ENCODE results near the gene BATF3.
A peak's percentile ranks its signal among the peaks of the same experiment; 100 is the strongest.
"Not testable (repeated sequence)": the region's sequence is repeated elsewhere in the genome, so short reads cannot be mapped to it uniquely, and the experiment has no call there.

Gene BATF3

GRCh38 chr1:212699625-212700222, at the start of gene BATF3:
TSS of gene BATF3 (minus strand) at chr1:212699840. CDS start at chr1:212699762, 78 bp downstream.
- peak in 2 of 4 experiments; percentile 30 to 63 for DNase-seq (ENCODE audit: low read depth in 4 of 4, low spot score in 1 of 4)

GRCh38 chr1:212746546-212746945, 46.9 kb upstream of the BATF3 start:
- DNase-seq (ENCODE audit: low read depth in 4 of 4, low spot score in 1 of 4) = no peak

- DNase-seq (ENCODE audit: low read depth in 4 of 4, low spot score in 1 of 4) = no peak
Observed at GRCh38 chr1:212745303-212745702, 45.7 kb upstream of the BATF3 start.

- no peak for DNase-seq (ENCODE audit: low read depth in 4 of 4, low spot score in 1 of 4)
Observed at GRCh38 chr1:212743901-212744475, 44.3 kb upstream of the BATF3 start.

- DNase-seq (ENCODE audit: low read depth in 4 of 4, low spot score in 1 of 4) = no peak
Observed at GRCh38 chr1:212738330-212738729, 38.7 kb upstream of the BATF3 start.

GRCh38 chr1:212737559-212737958, 37.9 kb upstream of the BATF3 start:
- no peak for DNase-seq (ENCODE audit: low read depth in 4 of 4, low spot score in 1 of 4)

- no peak for DNase-seq (ENCODE audit: low read depth in 4 of 4, low spot score in 1 of 4)
Observed at GRCh38 chr1:212733109-212733508, 33.5 kb upstream of the BATF3 start.

- DNase-seq (ENCODE audit: low read depth in 4 of 4, low spot score in 1 of 4) = no peak
Observed at GRCh38 chr1:212731630-212732029, 32.0 kb upstream of the BATF3 start.

- DNase-seq (ENCODE audit: low read depth in 4 of 4, low spot score in 1 of 4) = no peak
Observed at GRCh38 chr1:212728606-212729005, 29.0 kb upstream of the BATF3 start.

- DNase-seq (ENCODE audit: low read depth in 4 of 4, low spot score in 1 of 4) = no peak
Observed at GRCh38 chr1:212727386-212728181, 27.9 kb upstream of the BATF3 start.

GRCh38 chr1:212724679-212725078, 25.0 kb upstream of the BATF3 start:
- DNase-seq (ENCODE audit: low read depth in 4 of 4, low spot score in 1 of 4) = not testable (repeated sequence)

GRCh38 chr1:212722270-212722957, 22.8 kb upstream of the BATF3 start:
- DNase-seq (ENCODE audit: low read depth in 4 of 4, low spot score in 1 of 4) = no peak

GRCh38 chr1:212721388-212722247, 22.0 kb upstream of the BATF3 start:
- DNase-seq (ENCODE audit: low read depth in 4 of 4, low spot score in 1 of 4) = no peak

GRCh38 chr1:212719633-212720032, 20.0 kb upstream of the BATF3 start:
- DNase-seq (ENCODE audit: low read depth in 4 of 4, low spot score in 1 of 4) = no peak

- DNase-seq (ENCODE audit: low read depth in 4 of 4, low spot score in 1 of 4) = no peak
Observed at GRCh38 chr1:212718499-212718898, 18.9 kb upstream of the BATF3 start.

GRCh38 chr1:212716161-212716560, 16.5 kb upstream of the BATF3 start:
- DNase-seq (ENCODE audit: low read depth in 4 of 4, low spot score in 1 of 4) = no peak

- no peak for DNase-seq (ENCODE audit: low read depth in 4 of 4, low spot score in 1 of 4)
Observed at GRCh38 chr1:212713465-212714136, 14.0 kb upstream of the BATF3 start.

- no peak for DNase-seq (ENCODE audit: low read depth in 4 of 4, low spot score in 1 of 4)
Observed at GRCh38 chr1:212712451-212713303, 13.0 kb upstream of the BATF3 start.

GRCh38 chr1:212711974-212712373, 12.3 kb upstream of the BATF3 start:
- DNase-seq (ENCODE audit: low read depth in 4 of 4, low spot score in 1 of 4) = not testable (repeated sequence)
